RCC 7860 (cell line): ENCODE measurements around the gene TAX1BP1.
"Not testable (repeated sequence)": the region's sequence is repeated elsewhere in the genome, so short reads cannot be mapped to it uniquely, and the experiment has no call there.

ENCODE experiments used
- DNase-seq: peaks from one replicate; pipeline ENCODE4 v3.0.0-alpha.2; 2015; ENCODE audit warnings: low spot score
- FAIRE-seq: peaks from 2 replicates; lab custom pipeline; 2012; peaks lifted over from hg19 to GRCh38; lab: Jason Lieb, UNC

TAX1BP1 gene

DNA sequence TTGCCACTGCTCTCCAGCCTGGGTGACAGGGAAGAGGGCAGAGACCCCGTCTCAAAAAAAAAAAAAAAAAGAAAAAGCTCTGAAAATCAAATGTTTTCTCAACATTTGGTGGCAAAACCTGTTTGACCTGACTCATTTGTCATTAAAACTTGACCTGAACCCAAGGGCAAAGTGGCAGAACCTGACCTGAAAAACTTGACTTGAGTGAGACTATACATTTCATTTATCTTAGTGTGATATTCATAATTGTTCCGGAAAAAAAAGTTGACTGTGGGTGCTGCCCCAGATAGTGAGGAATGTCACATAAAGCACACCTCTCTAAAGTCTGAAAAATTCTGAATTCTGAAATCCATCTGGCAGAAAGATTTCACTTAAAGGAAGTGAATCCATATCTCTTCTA is 2.3 kb upstream of the TAX1BP1 start:
- DNase-seq (no peak), FAIRE-seq (no peak)

DNA sequence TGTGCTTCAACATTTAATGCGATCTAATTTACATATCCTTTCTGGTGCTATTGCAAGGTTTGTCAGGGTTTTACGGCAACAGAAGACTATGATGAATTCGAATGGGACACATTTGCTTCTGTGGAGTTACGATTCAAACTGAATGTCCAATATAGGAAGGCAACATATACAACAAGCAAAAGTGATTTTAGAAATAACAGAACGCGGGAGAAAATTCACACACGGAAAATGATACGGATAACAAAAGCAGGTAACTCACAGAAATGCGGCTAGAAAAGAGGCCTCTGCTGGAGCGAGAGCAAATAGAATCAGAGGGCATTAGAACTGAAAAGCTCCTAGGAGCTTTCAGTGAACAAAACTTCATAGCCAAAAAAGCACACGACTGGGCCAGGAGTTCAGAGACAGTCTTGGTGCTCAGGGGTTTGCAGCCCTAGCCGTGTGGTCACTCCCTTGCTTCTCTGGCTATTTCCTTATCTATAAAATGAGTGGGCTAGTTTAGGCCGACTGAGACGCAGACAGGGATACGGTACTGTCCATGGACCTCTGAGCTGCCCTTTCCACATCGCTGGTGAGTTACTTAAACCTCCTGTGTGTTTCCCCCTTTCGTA is 557 bp upstream of the TAX1BP1 start:
- DNase-seq = no peak
- FAIRE-seq = no peak

DNA sequence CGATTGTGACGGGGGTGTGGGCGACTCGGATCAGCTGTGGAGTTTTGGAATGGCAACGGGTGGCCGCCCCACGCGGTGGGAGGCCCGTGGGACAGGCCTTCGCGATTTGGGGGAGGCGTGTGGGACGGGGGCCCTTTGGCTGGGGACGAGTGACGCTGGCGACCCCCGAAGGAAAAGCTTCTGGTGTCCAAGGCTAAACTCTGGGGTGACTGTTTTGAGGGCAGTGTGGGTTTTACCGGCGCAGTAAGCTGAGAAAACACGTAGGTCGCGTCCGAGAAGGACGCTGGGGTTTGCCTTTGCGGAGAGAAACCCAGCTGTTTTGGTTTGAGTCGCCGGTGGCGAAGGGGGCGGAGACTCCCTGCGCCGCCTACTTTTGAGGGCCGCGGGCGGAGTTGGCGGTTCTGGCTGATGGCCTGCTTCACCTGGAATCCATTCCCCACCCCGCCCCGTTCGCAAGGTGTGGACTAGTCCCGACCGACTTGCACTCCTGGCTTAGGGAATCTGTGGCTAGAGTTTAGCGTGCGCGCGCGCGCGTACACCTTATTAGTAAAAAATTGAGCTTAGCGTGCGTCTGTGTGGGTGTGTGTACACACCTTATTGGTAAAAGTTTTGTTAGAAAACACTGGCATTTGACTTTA is 606 bp downstream of the TAX1BP1 start:
- peak; percentile 60 for DNase-seq
- peak; percentile 45 for FAIRE-seq

DNA sequence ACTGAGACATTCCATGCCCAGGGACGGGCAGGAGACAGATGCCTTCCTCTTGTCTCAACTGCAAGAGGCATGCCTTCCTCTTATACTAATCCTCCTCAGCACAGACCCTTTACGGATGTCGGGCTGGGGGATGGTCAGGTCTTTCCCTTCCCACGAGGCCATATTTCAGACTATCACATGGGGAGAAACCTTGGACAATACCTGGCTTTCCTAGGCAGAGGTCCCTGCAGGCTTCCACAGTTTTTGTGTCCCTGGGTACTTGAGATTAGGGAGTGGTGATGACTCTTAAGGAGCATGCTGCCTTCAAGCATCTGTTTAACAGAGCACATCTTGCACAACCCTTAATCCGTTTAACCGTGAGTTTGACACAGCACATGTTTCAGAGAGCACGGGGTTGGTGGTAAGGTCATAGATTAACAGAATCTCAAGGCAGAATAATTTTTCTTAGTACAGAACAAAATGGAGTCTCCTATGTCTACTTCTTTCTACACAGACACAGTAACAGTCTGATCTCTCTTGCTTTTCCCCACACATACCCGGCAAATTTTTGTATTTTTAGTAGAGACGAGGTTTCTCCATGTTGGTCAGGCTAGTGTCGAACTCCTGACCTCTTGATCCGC is 2.2 kb downstream of the TAX1BP1 start:
- not testable (repeated sequence) for FAIRE-seq, DNase-seq

DNA sequence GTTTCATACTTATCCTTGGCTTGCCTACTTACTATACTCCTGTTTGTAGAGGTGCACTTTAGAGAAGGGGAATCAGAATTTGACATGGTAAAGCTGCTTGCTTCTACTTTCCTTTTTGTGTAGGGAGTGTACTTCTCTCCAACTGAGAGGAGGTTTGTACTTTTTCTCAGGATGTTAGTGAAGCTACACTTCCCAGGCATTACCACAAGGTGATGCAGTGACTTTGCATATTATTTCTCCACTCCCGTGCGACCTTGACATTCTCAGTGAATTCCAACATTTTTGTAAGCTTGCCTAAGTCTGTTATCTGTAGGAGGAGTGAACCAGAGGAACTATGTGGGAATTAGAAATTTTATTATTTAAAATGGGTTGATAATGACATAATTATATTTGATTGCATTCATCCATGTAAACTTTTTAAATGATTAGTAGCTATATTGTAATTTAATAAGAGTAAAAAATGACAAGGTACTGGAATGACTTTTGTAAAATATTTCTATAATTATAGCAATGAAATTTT is 5.2 kb downstream of the TAX1BP1 start:
- FAIRE-seq (peak; percentile 88), DNase-seq (peak; percentile 73)

DNA sequence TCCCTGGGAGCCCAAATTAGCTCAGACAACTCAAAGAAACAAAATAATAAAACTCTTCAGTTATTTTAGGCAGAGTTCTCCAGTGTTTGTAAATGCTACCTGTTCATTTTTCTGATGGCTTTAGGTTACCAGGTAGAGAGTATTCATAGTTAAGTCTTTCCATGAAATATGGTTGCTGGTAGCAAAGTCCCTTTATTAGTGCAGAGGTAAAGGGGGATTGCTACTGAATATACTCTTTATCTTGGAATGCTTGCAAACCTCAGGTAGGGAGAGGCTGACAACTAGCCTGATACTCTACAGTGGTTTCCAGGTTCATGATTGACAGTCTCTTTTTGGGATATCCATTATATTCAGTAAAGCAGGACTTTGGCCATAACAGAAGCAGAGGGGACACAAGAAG is 6.5 kb downstream of the TAX1BP1 start:
- DNase-seq (no peak), FAIRE-seq (no peak)

DNA sequence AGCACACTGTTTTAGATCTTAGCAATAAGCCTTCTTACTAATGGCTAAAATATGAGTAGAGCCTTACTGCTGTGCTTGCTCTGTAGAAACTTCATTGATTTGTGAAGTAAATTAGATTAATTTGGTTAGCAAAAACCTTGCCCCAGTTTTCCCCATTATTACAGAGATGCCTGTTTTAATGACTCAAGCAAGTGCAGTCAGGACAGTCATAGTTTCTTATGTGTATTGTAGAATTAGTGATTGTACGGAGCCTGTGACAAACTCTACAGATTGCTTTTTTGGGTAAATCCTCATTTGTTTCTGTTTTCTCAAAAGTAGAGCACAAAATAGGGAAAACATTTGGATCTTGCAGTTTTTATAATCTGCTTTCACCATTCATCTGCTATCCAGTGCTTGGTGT is 7.0 kb downstream of the TAX1BP1 start:
- no peak for DNase-seq
- no peak for FAIRE-seq

DNA sequence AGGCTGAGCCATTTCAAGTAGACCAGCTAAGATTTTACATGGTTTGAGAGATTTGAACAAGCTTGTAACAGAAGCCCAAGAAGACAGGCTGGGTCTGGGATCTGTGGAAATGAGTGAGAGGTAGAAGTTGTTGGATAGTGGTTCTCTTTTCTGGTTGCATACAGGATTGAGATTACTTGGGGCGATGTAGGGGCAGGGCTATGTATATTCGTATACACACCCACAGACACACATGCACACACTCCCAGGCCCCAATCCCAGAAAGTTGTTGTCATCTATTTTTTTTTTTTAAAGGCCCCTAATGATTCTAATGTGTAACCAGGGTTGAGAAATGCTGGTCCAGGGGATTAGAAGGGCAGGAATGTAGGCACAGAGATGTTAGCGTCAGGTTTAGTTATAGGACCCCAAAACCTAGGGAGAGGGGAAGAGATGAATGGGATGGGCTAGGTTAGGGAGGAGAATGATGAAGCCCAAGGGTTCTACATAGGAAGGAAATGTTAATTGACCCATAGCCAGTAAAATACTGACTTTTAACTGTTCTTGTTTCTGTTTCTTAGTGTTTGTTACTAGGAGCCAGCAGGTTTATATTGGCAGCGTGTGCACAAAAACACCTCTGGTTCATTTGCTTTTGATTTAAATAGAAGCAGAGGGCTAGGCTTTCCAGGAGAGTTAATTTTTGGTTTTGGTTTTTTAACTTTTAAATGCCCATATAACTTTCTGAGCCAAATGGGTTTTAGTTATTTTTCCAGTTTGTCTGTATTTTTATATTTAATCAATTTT is 7.8 kb downstream of the TAX1BP1 start:
- DNase-seq (no peak), FAIRE-seq (no peak)

DNA sequence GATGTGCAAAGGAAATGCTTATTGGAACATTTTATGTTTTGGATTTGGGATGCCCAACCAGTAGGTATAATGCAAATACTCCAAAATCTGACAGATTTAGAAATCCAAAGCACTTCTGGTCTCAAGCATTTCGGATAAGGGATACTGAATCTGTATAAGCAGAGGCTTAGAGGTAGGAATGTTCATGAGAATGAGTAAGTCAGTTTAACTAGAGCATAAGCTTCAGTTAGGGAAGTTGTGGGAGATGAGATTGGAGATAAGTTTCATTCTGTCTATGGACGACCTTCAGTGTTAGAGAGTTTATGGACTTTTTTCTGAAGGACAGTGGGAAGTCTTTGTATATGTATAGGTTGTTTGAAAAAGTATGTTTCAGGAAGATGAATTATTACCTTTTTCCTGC is 10.4 kb downstream of the TAX1BP1 start:
- DNase-seq (no peak), FAIRE-seq (no peak)

DNA sequence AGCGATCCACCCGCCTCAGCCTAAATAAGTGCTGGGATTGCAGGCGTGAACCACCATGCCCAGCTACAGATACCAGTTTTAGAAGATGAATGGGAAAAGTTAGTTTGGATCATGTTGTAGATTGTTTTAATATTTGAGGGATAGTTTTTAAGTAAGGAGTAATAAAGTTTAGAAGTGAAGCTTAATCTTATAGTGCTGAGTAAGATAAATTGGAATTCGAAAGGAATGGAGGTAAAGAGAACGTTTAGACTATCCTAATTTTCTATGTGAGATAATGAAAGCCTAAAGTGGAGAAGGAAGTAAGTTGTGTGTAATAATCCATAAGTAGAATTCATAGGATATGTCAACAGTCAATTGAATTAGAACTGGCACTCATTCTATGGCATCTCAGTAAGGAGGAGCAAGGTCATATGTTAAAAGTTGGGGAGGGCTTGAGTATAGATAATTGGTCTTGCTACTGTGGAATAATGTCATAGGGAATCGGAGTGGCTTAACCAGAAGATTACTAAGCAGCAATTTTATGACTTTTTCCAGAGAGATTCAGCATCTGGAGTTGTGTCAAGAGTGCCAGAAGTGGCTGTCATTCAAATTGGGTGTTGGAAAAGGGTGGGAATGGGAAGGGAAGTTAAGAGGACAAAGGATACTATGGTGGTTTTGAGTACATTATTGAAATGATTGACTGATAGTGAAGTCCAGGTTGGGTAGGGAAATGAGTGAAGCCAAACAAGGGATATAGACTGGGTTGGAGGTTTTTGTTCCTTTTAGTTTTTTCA is 12.1 kb downstream of the TAX1BP1 start:
- no peak for FAIRE-seq

DNA sequence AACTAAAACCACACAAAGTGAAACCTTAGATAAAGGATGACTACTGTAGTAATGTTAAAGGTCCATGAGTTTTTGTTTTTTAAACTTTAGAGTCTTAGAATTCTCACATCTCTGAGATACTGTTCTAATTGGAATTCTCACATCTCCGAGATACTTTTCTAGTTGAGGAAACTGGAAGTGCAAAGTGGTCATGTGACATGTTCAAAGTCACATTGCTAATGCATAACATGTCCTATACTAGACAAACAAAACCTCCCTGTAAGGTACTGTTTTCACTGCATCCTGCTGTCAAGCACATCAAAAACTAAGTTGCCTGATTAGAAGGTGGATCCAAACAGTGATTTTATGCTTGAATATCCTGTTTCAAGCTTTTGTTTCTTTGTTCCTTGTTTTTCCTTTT is 13.9 kb downstream of the TAX1BP1 start:
- DNase-seq = no peak
- FAIRE-seq = no peak

More for the DNA sequence above, 12.1 kb downstream of the TAX1BP1 start:
- DNase-seq = no peak

DNA sequence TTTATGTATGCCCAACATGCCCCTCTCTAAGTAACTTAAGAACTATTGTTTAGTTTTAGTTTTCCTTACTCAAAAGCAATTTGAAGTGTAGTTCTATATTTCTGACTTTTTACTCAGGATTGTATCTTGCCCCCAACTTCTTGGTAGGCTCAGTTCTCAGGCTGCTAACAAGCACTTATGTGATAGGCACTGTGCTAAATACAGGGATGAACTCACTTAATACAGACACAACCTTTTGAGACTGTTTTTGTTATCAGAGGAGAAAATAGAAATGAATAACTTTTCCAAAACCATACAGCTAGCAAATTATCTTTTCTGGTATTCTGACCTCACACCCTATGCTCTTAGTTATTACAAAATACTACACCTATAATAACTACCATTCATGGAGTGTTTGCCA is 16.3 kb downstream of the TAX1BP1 start:
- DNase-seq = no peak
- FAIRE-seq = no peak

DNA sequence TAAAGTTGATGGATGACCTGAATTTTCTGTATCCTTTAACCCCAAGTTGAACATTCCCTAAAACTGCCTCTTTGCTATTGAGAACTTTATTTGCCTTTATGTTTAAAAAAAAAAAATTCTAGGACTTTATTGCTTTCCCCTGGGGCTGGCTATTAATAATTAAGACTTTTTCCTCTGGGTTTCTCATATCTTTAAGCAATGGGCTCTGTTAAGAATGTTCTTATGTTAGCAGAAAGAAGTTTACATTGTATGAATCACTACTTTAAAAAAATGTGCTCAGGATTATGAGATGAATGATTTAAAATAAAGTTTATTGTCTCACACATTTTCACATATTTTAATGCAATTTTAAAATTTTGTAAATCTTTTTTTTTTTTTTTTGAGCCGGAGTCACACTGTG is 19.5 kb downstream of the TAX1BP1 start:
- no peak for DNase-seq
- peak; percentile 71 for FAIRE-seq

DNA sequence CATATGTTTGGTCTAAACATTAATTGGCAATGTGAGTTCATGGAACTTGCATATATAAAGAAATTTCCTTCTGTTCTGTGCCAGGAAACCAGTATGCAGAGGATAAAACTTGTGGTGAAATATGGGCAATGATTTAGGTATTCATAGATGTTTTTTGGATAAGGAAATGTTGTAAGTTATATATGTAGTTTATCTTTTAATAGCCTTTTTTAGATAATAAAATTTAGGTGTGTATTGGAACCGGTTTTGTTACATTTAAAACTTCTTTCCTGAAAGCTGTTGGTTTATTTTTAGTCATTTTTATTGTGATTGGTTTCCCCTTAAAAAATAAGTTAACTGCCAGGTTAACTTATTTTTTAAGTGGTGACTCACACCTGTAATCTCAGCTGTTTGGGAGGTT is 22.1 kb downstream of the TAX1BP1 start:
- FAIRE-seq (no peak), DNase-seq (no peak)

DNA sequence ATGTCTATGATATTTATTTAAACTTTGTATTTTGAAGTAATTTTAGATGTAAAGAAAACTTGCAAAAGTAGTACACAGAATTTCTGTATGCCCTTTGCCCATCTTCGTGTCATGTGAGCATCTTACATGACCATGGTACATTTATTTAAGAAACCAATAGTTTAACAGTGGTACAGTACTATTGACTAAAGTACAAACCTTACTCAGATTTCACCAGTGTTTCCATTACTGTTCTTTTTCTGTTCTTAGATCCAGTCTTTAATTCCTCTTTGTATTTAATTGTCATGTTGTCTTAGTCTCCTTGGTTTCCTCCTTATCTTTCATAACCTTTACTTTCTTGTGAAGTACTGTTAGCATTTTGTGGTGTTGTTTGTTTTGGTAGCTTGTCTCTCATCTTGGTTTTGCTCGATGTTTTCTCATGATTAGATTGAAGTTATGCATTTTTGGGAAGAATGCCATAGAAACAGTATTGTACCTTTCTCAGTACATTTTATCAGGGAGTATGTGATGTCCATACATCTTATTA is 24.1 kb downstream of the TAX1BP1 start:
- no peak for FAIRE-seq
- DNase-seq = no peak

DNA sequence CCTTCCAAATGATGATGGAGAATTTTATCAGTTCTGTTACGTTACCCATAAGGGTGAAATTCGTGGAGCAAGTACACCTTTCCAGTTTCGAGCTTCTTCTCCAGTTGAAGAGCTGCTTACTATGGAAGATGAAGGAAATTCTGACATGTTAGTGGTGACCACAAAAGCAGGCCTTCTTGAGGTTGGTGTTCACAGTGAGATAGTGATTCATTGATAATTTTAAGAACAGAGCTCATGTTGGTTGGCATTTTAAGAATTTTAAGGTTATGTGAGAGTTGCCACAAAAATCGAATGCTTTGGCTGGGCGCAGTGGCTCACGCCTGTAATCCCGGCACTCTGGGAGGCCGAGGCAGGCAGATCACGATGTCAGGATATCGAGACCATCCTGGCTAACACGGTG is 25.9 kb downstream of the TAX1BP1 start:
- DNase-seq (no peak), FAIRE-seq (no peak)

DNA sequence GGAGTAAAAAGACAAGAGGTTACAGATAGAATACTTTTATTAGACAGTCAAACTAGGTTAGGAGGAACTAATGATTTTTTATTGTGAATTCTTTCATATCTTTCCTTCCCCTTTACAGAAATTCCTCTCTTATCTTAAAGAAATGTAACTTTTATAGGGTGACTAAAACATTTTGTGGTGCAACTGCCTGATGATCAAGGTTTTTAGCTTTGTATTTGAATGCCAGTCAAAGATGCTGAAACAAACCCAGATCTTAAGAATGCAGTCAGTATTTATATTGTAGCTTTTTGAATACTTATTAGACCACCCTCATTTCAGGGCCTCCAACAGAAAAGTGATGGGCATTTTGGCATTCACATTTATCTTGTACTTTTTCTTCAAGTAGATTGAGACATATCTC is 27.4 kb downstream of the TAX1BP1 start:
- no peak for FAIRE-seq
- no peak for DNase-seq

DNA sequence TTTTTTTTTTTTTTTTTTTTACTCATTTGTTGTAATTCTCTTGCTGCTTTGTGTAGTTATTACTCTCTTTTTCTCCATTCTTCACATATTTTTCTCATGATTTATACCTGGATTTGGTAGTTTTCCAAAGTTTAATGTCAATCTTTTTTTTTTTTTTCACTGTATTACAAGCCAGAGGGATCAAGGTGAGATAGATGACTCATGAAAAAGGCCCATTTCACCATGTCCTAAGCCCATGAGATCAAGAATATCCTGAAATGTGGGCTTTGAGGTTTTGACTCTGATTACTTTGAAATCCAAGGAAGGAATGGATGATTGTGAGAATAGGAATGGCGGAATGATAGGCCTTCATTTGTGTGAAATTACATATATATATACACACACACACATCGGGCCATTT is 31.1 kb downstream of the TAX1BP1 start:
- peak; percentile 28 for DNase-seq
- peak; percentile 48 for FAIRE-seq

DNA sequence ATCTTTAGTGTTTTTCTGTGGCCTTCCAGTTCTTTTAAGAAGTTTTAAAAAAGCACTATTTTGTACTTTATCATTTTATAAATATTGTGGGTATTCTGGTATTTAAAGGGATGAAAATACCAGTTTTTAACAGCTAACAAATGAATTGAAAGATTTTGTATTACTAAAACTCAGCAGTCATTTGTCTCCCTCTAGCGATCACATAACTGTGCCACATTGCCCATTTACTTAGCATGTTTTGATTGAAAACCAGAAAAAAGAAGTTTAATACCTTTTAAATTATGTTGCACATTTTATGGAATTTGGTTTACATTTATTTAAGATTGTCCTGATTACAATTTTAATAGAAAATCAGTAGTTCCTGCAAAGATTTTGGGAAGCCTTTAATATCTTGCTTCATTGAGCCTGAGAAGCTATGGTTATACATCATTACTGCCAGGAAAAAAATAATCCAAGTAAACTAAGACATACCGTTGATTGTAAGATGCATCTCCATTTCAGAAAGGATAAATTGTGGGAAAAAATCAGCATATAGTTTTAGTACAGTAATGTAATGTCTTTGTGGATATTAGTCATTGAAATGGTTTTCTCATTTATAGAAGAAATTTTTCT is 34.9 kb downstream of the TAX1BP1 start:
- no peak for DNase-seq
- FAIRE-seq = peak; percentile 67

DNA sequence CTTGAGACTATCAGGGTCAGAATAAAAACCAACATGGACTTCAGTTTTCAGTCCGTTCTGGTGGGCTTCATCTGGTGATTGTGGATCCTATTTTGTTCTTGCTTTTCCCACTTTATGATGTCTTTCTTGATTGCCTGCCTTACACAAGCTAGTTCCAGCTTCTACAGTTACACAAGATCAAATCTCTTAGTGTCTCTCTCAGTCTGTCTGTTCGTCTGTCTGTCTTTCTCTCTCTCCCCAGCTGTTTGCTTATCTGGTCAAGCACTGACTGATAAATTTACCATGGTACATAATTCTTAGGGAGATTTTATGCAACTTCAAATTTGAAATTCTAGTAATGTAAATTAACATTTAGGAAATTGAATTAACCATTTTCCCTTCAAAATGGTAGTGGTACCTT is 35.8 kb downstream of the TAX1BP1 start:
- DNase-seq (no peak), FAIRE-seq (no peak)
